CMK (cell line): ENCODE results near the gene VWA5B2.

Experiments
- DNase-seq: peaks from one replicate; pipeline ENCODE4 v3.0.0-alpha.2; 2010; ENCODE audit warnings: low read depth

Gene VWA5B2

DNA sequence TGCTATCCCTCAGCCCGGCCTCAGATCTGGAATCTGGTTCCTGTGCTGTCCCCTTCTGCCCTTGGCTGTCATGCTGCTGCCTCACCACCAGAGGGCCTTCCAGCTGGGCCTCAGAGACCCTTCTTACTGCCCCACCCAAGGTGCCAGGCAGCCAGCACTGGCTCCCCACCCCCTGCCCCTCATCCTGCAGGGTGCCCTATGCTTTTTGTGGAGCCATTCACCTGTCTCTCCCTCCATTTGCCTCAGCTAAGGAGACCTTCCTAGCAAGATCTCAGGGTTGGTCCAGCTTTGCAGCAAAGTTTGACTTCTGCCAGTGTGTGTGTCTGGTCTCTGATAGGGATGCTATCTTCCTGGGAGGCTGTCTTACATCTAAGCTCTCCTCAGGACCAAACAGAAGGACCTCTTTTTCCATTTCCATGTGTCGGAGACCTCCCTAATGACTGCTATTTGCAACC is 1.9 kb upstream of the VWA5B2 start:
- no peak for DNase-seq

GRCh38 chr3:184228376-184229137 is 828 bp upstream of the VWA5B2 start:
- DNase-seq, result no peak

DNA sequence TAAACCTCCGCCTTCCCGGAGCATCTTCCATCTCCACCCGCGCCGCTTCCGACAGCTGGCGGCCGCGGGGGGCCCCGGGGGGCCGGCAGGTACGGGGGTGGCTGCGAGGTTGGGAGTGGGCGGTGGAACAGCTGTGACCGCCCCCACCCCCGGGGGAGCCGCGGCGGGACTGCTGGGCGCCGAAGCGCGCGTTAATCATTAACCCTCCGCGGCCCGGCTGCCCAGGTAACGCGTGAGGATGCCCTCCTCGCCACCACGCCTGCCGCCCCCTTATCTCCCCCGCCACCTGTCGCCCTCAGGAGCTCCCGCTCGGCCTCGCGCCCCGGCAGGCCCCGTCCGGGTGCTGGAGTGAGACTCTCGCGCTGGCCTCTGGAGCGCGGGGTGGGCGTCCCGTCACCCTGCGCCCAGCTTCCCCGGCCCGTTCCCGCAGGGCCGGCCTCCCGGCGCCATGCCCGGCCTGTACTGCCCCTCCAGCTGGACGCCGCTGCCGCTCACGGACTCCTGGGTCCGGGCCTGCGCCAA is 757 bp downstream of the VWA5B2 start:
- DNase-seq, result no peak

DNA sequence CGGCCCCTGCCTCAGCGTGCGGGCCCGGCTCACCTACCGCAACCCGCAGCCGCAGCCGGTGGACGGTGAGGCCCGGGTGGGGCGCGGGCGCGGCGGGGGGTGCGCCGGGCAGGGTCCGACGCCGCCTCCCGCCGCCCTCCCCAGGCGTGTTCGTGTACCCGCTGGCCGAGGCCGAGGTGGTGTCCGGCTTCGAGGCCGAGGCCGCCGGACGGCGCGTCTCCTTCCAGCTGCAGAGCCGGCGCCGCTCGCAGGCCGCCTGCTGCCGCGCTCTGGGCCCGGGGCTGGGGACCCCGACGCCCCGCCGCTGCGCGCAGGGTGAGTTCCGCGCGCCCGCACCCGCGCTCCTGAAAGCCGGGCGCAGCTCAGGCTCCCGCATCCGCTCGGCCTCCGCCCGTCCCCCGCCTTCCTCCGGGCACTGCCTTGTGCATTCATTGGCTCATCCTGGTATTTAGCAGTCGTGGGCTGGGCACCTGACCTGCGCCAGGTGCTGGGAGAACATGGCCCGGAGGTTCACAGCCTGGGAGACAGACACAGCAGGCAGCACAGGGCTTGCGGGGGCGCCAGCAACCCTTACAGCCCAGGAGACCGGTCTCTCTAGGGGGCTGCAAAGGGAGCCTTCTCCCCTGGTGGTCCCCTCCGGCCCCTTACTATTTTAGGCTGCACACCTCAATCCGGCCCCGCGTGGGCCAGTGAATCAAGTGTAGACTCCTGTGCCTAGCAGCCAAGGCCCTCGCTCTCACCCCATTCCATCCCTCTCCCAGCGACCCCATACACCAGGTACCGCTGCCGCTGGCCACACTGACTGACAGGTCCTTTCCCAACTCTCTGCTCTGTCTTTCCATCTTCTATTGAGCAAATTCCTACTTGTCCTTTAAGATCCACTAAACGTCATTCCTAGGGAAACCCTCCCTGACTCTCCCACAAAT is 1.5 kb downstream of the VWA5B2 start:
- DNase-seq, result no peak

DNA sequence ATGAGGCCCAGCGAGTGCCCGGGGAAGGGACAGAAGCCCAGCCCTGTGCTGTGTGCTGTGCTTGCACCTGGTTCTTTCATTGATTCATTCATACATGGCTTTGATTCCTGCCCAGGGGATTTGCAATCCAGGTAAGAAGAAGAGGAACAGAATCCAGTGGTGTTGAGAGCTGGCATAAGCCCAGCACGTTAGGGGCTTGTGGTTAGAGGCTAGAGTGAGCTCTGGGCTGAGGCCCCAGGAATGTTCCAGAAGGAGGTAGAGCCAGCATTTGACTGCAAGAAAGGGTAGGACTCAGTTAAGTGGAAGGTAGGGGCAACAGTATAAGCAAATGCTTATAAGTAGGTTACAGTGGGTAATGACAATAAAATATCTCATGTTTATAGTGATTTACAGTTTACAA is 2.3 kb downstream of the VWA5B2 start:
- no peak for DNase-seq

GRCh38 chr3:184233127-184233843 is 3.9 kb downstream of the VWA5B2 start:
- DNase-seq, result no peak

- no peak for DNase-seq
Measured at GRCh38 chr3:184234224-184234623, 4.8 kb downstream of the VWA5B2 start.

DNA sequence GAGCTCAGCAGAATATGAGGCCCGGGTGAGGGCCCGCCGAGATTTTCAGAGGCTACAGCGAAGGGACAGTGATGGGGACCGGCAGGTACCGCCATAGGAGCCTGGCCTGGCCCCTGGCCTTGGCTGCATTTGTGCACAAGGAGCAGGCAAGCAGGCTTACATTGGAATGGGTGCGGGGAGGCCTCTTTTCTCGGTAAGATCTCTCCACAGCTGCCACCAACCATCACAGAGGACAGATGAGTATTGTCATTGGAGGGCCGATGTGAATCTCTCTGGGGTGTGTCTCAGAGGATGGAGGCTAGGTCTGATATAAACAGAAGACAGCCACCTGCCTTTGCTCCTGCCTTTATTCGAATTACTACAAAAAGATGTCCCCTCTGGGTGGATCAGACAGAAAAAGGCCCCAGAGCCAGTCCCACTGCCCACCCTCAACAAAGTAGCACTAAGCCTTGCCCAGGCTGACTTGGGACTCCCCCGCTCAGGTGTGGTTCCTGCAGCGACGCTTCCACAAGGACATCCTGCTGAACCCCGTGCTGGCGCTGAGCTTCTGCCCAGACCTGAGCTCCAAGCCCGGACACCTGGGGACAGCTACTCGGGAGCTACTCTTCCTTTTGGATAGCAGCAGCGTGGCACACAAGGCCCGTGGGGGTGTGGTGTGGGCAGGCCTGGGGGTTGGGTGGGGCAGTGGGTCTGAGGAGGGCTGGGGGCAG is 5.4 kb downstream of the VWA5B2 start:
- DNase-seq, result no peak

DNA sequence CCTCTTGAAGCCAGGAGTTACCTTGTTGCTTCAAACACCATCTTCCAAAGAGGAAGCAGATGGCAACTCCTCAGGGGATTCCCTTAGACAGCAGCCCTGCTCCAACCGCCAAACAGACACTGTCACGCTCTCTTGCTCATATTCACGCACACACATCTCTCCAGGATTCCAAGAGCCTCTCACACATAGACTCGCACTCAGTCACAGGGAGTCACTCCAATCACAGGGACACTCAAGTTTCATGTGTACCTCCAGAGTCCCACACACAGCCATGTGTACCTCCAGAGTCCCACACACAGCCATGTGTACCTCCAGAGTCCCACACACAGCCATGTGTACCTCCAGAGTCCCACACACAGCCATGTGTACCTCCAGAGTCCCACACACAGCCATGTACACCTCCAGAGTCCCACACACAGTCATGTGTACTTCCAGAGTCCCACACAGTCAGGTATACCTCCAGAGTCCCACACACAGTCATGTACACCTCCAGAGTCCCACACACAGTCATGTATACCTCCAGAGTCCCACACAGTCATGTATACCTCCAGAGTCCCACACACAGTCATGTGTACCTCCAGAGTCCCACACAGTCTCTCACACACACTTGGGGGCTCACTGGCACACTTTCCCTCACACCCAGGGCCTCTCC is 6.1 kb downstream of the VWA5B2 start:
- DNase-seq, result no peak

- DNase-seq, result no peak
Measured at GRCh38 chr3:184236033-184236410, 6.6 kb downstream of the VWA5B2 start.

GRCh38 chr3:184236636-184237035 is 7.3 kb downstream of the VWA5B2 start:
- no peak for DNase-seq

DNA sequence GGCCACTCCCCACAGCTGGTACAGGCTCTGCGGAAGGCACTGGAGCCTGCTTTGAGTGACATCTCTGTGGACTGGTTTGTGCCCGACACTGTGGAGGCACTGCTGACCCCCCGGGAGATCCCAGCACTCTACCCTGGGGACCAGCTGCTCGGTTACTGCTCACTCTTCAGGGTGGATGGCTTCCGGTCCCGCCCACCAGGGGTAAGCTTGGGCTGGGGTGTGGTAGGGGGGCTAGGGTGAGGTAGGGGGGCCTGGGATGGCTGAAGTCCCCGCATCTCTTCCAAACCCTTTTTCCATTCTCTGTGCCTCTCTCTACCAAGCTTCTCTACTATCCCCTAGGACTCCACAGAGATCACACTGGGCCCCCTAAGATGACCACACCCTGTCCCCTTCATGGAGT is 7.8 kb downstream of the VWA5B2 start:
- DNase-seq, result no peak

- DNase-seq, result no peak
Measured at GRCh38 chr3:184237807-184238206, 8.4 kb downstream of the VWA5B2 start.

DNA sequence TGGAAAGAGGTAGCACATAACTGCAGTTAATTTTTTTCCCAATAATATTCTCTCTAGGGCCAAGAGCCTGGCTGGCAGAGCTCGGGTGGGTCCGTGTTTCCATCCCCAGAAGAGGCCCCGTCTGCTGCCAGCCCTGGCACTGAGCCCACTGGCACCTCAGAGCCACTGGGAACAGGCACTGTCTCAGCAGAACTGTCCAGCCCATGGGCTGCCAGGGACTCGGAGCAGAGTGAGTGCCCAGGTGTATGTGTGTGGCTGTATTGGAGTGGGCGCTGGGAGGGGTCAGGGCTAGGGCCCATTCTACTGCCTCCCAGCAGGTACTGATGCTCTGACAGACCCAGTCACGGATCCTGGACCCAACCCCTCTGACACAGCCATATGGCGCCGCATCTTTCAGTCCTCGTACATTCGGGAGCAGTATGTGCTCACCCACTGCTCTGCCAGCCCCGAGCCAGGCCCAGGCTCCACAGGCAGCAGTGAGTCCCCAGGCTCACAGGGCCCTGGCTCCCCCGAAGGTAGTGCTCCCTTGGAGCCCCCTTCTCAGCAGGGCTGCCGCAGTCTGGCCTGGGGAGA is 8.9 kb downstream of the VWA5B2 start:
- DNase-seq, result no peak

- no peak for DNase-seq
Measured at GRCh38 chr3:184239221-184239620, 9.8 kb downstream of the VWA5B2 start.

DNA sequence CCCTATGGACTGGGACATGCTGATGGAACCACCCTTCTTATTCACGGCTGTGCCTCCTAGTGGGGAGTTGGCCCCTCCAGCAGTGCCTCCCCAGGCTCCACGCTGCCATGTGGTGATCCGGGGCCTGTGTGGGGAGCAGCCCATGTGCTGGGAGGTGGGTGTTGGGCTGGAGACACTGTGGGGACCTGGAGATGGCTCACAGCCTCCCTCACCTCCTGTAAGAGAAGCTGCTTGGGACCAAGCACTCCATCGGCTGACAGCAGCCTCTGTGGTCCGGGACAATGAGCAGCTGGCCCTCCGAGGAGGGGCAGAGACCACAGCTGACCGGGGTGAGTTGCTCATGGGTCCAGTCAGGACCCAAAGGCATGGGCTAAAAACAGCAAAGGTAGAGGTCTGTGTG is 10.3 kb downstream of the VWA5B2 start:
- no peak for DNase-seq

- DNase-seq, result no peak
Measured at GRCh38 chr3:184240384-184241140, 11.2 kb downstream of the VWA5B2 start.

- DNase-seq, result no peak
Measured at GRCh38 chr3:184241141-184241446, 11.7 kb downstream of the VWA5B2 start.

GRCh38 chr3:184241447-184242296 is 12.3 kb downstream of the VWA5B2 start:
- no peak for DNase-seq
